ENCODE measurements around the gene IQCE.

GRCh38 chr7:2518737-2519118 is 40.1 kb upstream of the IQCE start:
- no peak for TF ChIP-seq EZH2 (IDR thresholded peaks at IDR 0.05; ENCODE audit: low read length, missing control alignments)
- no peak for TF ChIP-seq CTCF (conservative IDR thresholded peaks at IDR 0.05 in 1 of 2, IDR thresholded peaks at IDR 0.05 in 1 of 2; ENCODE audit: low read depth in 1 of 2, low read length in 2 of 2)
